H1 (cell line): Measurements from ENCODE around the gene CASZ1. TPM values are rescaled to one million over a fixed set of nuclear protein-coding genes. Genes with fewer than 3 reads are reported as not detected.

ENCODE experiments used
- CTCF ChIA-PET: fragments of 300-600 bp; sonication (Branson Sonifier 250); formaldehyde crosslinking; loops from one replicate; lab custom pipeline; 2021; ENCODE audit not compliant: partially characterized antibody; lab: Charles Lee
- POLR2A ChIA-PET: fragments of 300-600 bp; sonication (Branson Sonifier 250); formaldehyde crosslinking; loops from one replicate; lab custom pipeline; 2021; ENCODE audit warnings: inconsistent platforms; ENCODE audit not compliant: partially characterized antibody; lab: Charles Lee
- DNase-seq, 2 experiments: peaks; one replicate each; pipeline versions ENCODE4 v3.0.0 to v3.0.0-alpha.2; 2010 to 2022; ENCODE audit warnings: low spot score in 2 of 2, low read depth in 1 of 2, mixed read lengths in 1 of 2
- FAIRE-seq: peaks from 2 replicates; lab custom pipeline; 2011; peaks lifted over from hg19 to GRCh38; lab: Jason Lieb, UNC
- H2AFZ ChIP-seq: 2 replicates; pipeline ENCODE4 v1.8.1; 2012; ENCODE audit warnings: low read length, inconsistent platforms
- H2AK5ac ChIP-seq: 2 replicates; pipeline ENCODE4 v1.6.1; 2013; ENCODE audit warnings: low read depth, low read length
- H2BK120ac ChIP-seq: replicated peaks from 2 replicates; pipeline ENCODE3; 2013; ENCODE audit warnings: low read depth, low read length, inconsistent platforms
- H2BK12ac ChIP-seq: 2 replicates; pipeline ENCODE4 v1.6.1; 2013; ENCODE audit warnings: low read depth, low read length
- H2BK15ac ChIP-seq: 2 replicates; pipeline ENCODE4 v1.6.1; 2013; ENCODE audit warnings: low read length
- H2BK20ac ChIP-seq: 2 replicates; pipeline ENCODE4 v1.6.1; 2013; ENCODE audit warnings: low read length
- H2BK5ac ChIP-seq: 2 replicates; pipeline ENCODE4 v1.6.1; 2013; ENCODE audit warnings: low read depth, low read length
- H3K14ac ChIP-seq: 2 replicates; pipeline ENCODE4 v1.6.1; 2013; ENCODE audit warnings: inconsistent platforms; ENCODE audit not compliant: insufficient read length
- H3K18ac ChIP-seq: 2 replicates; pipeline ENCODE4 v1.6.1; 2013; ENCODE audit warnings: low read length; ENCODE audit errors: extremely low read depth
- H3K23ac ChIP-seq: 2 replicates; pipeline ENCODE4 v1.6.1; 2013; ENCODE audit warnings: inconsistent platforms; ENCODE audit not compliant: insufficient read length
- H3K23me2 ChIP-seq: 2 replicates; pipeline ENCODE4 v1.6.1; 2013; ENCODE audit warnings: low read depth, low read length
- H3K27ac ChIP-seq: 2 replicates; pipeline ENCODE4 v1.6.1; 2011; ENCODE audit warnings: low read depth, low read length, inconsistent platforms
- H3K27me3 ChIP-seq, 4 experiments: replicated peaks in 1 of 4; 1 replicate in 1 of 4; 2 replicates in 3 of 4; pipeline versions ENCODE4 v1.6.1 to v1.8.1; 2011 to 2013; ENCODE audit warnings: low read length in 3 of 4, mild to moderate bottlenecking in 3 of 4, inconsistent platforms in 2 of 4, mixed read lengths in 2 of 4, moderate library complexity in 1 of 4; ENCODE audit not compliant: control insufficient read depth in 3 of 4, insufficient read depth in 3 of 4; ENCODE audit errors: extremely low read depth in 1 of 4
- H3K36me3 ChIP-seq, 4 experiments: 2 replicates each; pipeline versions ENCODE4 v1.6.1 to v1.8.1; 2011 to 2013; ENCODE audit warnings: mild to moderate bottlenecking in 4 of 4, low read length in 3 of 4, moderate library complexity in 2 of 4, control low read depth in 1 of 4, inconsistent platforms in 1 of 4; ENCODE audit not compliant: insufficient read depth in 4 of 4, control insufficient read depth in 2 of 4
- H3K4ac ChIP-seq: replicated peaks from 2 replicates; pipeline ENCODE3; 2013; ENCODE audit warnings: low read length, low read depth, mixed read lengths, inconsistent platforms; ENCODE audit not compliant: insufficient read length
- H3K4me1 ChIP-seq, 4 experiments: replicated peaks in 1 of 4; 1 replicate in 1 of 4; 2 replicates in 3 of 4; pipeline versions ENCODE4 v1.6.1 to v1.8.1; 2011 to 2013; ENCODE audit warnings: low read length in 3 of 4, inconsistent platforms in 2 of 4, mixed read lengths in 1 of 4; ENCODE audit not compliant: insufficient read depth in 4 of 4, control insufficient read depth in 3 of 4
- H3K4me2 ChIP-seq, 2 experiments: 2 replicates each; pipeline versions ENCODE4 v1.6.1 to v1.8.1; 2011 to 2013; ENCODE audit warnings: low read depth in 2 of 2, low read length in 2 of 2, control low read depth in 1 of 2, inconsistent platforms in 1 of 2, mild to moderate bottlenecking in 1 of 2; ENCODE audit not compliant: insufficient read depth in 1 of 2
- H3K4me3 ChIP-seq, 4 experiments: fragments of 200-600, 300-600 bp in 1 of 4; sonication (generic), shearing (Covaris generic), sonication (Bioruptor Twin) in 1 of 4; 2 replicates each; pipeline versions ENCODE4 v1.5.1 to v1.8.1; 2011 to 2016; ENCODE audit warnings: low read length in 4 of 4, low read depth in 3 of 4, control low read depth in 2 of 4, inconsistent platforms in 2 of 4, mild to moderate bottlenecking in 2 of 4, mixed read lengths in 1 of 4, moderate library complexity in 1 of 4; ENCODE audit not compliant: insufficient read depth in 2 of 4; ENCODE audit errors: extremely low read depth in 1 of 4
- H3K56ac ChIP-seq: replicated peaks from 2 replicates; pipeline ENCODE3; 2013; ENCODE audit warnings: low read depth, mild to moderate bottlenecking, mixed read lengths, low read length, inconsistent platforms; ENCODE audit not compliant: insufficient read length
- H3K79me1 ChIP-seq: 2 replicates; pipeline ENCODE4 v1.6.1; 2013; ENCODE audit warnings: low read depth, low read length, control low read depth
- H3K79me2 ChIP-seq, 2 experiments: 2 replicates each; pipeline versions ENCODE4 v1.6.1 to v1.8.1; 2012 to 2013; ENCODE audit warnings: low read length in 2 of 2, mild to moderate bottlenecking in 2 of 2, inconsistent platforms in 1 of 2; ENCODE audit not compliant: insufficient read depth in 2 of 2, control insufficient read depth in 1 of 2
- H3K9ac ChIP-seq, 4 experiments: replicated peaks in 1 of 4; 1 replicate in 1 of 4; 2 replicates in 3 of 4; pipeline versions ENCODE4 v1.6.1 to v1.8.1; 2011 to 2013; ENCODE audit warnings: low read depth in 3 of 4, low read length in 3 of 4, control low read depth in 2 of 4, mild to moderate bottlenecking in 2 of 4, moderate library complexity in 2 of 4, inconsistent platforms in 1 of 4; ENCODE audit errors: extremely low read depth in 1 of 4
- H3K9me3 ChIP-seq, 2 experiments: 2 replicates each; pipeline versions ENCODE4 v1.6.1 to v1.8.1; 2012 to 2013; ENCODE audit warnings: mild to moderate bottlenecking in 2 of 2, moderate library complexity in 2 of 2, control low read depth in 1 of 2, inconsistent platforms in 1 of 2, low read depth in 1 of 2, low read length in 1 of 2, mixed read lengths in 1 of 2; ENCODE audit not compliant: insufficient read depth in 2 of 2
- H4K20me1 ChIP-seq, 2 experiments: replicated peaks in 1 of 2; 2 replicates each; pipeline versions ENCODE3 to v1.8.1; 2011 to 2013; ENCODE audit warnings: inconsistent platforms in 2 of 2, low read length in 2 of 2, mild to moderate bottlenecking in 1 of 2; ENCODE audit not compliant: insufficient read depth in 2 of 2, control insufficient read depth in 1 of 2
- H4K5ac ChIP-seq: 2 replicates; pipeline ENCODE4 v1.6.1; 2013; ENCODE audit warnings: low read length, low read depth, mixed read lengths, inconsistent platforms; ENCODE audit not compliant: insufficient read length
- H4K8ac ChIP-seq: 2 replicates; pipeline ENCODE4 v1.8.0; 2013; ENCODE audit warnings: mild to moderate bottlenecking, moderate library complexity, low read length, inconsistent platforms; ENCODE audit not compliant: insufficient read depth; ENCODE audit errors: extremely low read depth
- H4K91ac ChIP-seq: replicated peaks from 2 replicates; pipeline ENCODE3; 2013; ENCODE audit warnings: low read length, mixed read lengths, inconsistent platforms; ENCODE audit not compliant: insufficient read length
- ASH2L ChIP-seq: fragments of 200-600, 300-600 bp; sonication (generic); IDR thresholded peaks from one replicate; pipeline ENCODE4 v1.7.1; 2017; ENCODE audit warnings: low read length
- BACH1 ChIP-seq: IDR thresholded peaks from 2 replicates; pipeline ENCODE4 v1.6.1; 2012; ENCODE audit warnings: low read length, improper control_type of control experiment
- BCL11A ChIP-seq, 2 experiments: IDR thresholded peaks; one replicate each; pipeline ENCODE4 v1.6.1; 2011; ENCODE audit warnings: low read depth in 2 of 2, low read length in 2 of 2, mild to moderate bottlenecking in 2 of 2
- CEBPB ChIP-seq: IDR thresholded peaks from 2 replicates; pipeline ENCODE4 v1.6.1; 2012; ENCODE audit warnings: low read depth, low read length
- TCF12 ChIP-seq: IDR thresholded peaks from 2 replicates; pipeline ENCODE4 v1.6.1; 2011; ENCODE audit warnings: low read depth, mild to moderate bottlenecking, low read length
- YY1 ChIP-seq: IDR thresholded peaks from 2 replicates; pipeline ENCODE4 v1.6.1; 2011; ENCODE audit warnings: low read depth, mild to moderate bottlenecking, low read length
- WGBS, 2 experiments: shearing (Covaris generic) in 1 of 2; methylation state at CpG; one replicate each; pipeline versions ENCODE4 v1.1.6 to v1.1.7; 2013 to 2015; ENCODE audit warnings: low lambda C conversion rate in 2 of 2, mixed read lengths in 2 of 2, inconsistent platforms in 1 of 2, low coverage in 1 of 2, missing lambda C conversion rate in 1 of 2; ENCODE audit not compliant: insufficient replicate concordance in 2 of 2, insufficient coverage in 1 of 2, insufficient read length in 1 of 2; ENCODE audit errors: extremely low coverage in 1 of 2, missing lambda C conversion rate in 1 of 2; 5-methylcytosine and 5-hydroxymethylcytosine counted together
- polyA plus RNA-seq, 7 experiments: library from polyadenylated mRNA; depleted of rRNA in 3 of 7; stranded (reverse) in 5 of 7; unstranded in 2 of 7; fragments of >200 nt in 5 of 7; fragments of 200-250 nt in 2 of 7; gene quantifications; 1 replicate in 5 of 7; 2 replicates in 1 of 7; 4 replicates in 1 of 7; pipeline versions ENCODE4 v1.2.1 to v1.2.3, GENCODE V29; 2011 to 2013; ENCODE audit warnings: missing spikeins in 2 of 7, mixed read lengths in 2 of 7
- total RNA-seq: library from RNA; stranded (reverse); fragmentation: NEBNext Ultra II Directional; extraction: Animal tissue kit (Norgen Biotek cat#: 25700); gene quantifications from 2 replicates; pipeline ENCODE4 v1.2.1, GENCODE V29; 2021
- TF ChIP-seq, protein P1 (sequence below): IDR thresholded peaks from 2 replicates; pipeline ENCODE4 v1.6.1; 2012; ENCODE audit warnings: low read length, inconsistent platforms
- TF ChIP-seq, protein P2 (sequence below): IDR thresholded peaks from 2 replicates; pipeline ENCODE4 v1.6.1; 2012; ENCODE audit warnings: inconsistent platforms

CASZ1 gene
- total and polyA plus RNA-seq, 2 of the 8 experiments (the other 6 are each of a cell fraction or from before 2014, with no cell fraction given), result 4.4 to 7.7 TPM

DNA sequence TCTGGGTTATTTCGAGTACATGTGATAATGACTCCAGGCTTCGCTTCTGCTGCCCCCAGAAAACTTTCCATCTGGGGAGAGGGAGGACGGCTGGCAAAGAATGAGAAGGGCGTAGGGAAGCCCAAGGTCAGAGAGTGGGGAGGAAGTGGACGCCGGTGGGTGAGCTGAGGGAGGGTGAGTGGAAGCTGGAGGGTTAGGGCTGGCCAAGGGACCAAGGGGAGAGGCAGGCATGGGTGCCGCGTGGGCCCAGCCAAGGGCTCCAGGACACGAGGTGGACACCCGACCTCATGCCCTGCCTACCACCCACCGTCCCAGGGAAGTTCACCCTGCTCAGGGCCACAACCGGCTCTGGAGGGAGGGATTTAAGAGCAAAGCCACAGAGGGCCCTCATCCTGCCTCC lies 75.8 kb downstream of the CASZ1 start:
- Histone ChIP-seq H3K56ac (no peak overlapping the region), H2BK120ac (no peak overlapping the region), H2AK5ac (no peak overlapping the region), H3K9ac (no peak overlapping the region), H2BK20ac (no peak overlapping the region), H3K27ac (no peak overlapping the region), H3K4me2 (no peak overlapping the region), H4K8ac (no peak overlapping the region), H3K9me3 (no peaks in the 10 kb centered on the region), H4K91ac (no peak overlapping the region), H3K4me3 (no peak overlapping the region), H2BK5ac (no peak overlapping the region), H3K27me3 (no peaks in the 10 kb centered on the region; a peak in 2 of 7 replicates), H3K18ac (no peak overlapping the region; the same call in 1 of the 2 replicates), H4K5ac (no peak overlapping the region), H3K23me2 (peaks cover 2% of the 10 kb centered on the region; the same call in 1 of the 2 replicates), H2BK15ac (no peak overlapping the region), H3K23ac (no peak overlapping the region), H4K20me1 (peaks cover 0 to 2% of the 10 kb centered on the region in 2 experiments), H3K36me3 (no peaks in the 10 kb centered on the region), H2AFZ (no peak overlapping the region), H2BK12ac (no peak overlapping the region), H3K79me2 (no peaks in the 10 kb centered on the region), H3K4me1 (peaks cover 0 to 27% (median 13%) of the 10 kb centered on the region in 4 experiments; a peak in 6 of 7 replicates), H3K14ac (no peak overlapping the region), H3K4ac (no peak overlapping the region), H3K79me1 (no peaks in the 10 kb centered on the region)
- POLR2A ChIA-PET, result no interaction called here
- 81% methylated on average over 12 of the region's 12 CpGs; no CpG with 5 or more reads in 1 of the 2 experiments for WGBS, 2 experiments
- CTCF ChIA-PET, result interaction anchor here (1.3 to 1.6 kb wide), 2 partner anchors 10 to 189 kb away, joined by 4 to 6 read pairs; no protein-coding TSS in a partner anchor
- DNase-seq, result no peak
- FAIRE-seq, result no peak
- no peak for TF ChIP-seq BACH1
- TF ChIP-seq BCL11A (IDR thresholded peaks at IDR 0.05; ENCODE audit: low read depth in 2 of 2, low read length in 2 of 2), result no peak
- TF ChIP-seq, protein P1, sequence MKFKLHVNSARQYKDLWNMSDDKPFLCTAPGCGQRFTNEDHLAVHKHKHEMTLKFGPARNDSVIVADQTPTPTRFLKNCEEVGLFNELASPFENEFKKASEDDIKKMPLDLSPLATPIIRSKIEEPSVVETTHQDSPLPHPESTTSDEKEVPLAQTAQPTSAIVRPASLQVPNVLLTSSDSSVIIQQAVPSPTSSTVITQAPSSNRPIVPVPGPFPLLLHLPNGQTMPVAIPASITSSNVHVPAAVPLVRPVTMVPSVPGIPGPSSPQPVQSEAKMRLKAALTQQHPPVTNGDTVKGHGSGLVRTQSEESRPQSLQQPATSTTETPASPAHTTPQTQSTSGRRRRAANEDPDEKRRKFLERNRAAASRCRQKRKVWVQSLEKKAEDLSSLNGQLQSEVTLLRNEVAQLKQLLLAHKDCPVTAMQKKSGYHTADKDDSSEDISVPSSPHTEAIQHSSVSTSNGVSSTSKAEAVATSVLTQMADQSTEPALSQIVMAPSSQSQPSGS, result no peak
- no peak for TF ChIP-seq TCF12
- no peak for TF ChIP-seq ASH2L
- no peak for TF ChIP-seq CEBPB
- TF ChIP-seq YY1, result no peak
- TF ChIP-seq, protein P2, sequence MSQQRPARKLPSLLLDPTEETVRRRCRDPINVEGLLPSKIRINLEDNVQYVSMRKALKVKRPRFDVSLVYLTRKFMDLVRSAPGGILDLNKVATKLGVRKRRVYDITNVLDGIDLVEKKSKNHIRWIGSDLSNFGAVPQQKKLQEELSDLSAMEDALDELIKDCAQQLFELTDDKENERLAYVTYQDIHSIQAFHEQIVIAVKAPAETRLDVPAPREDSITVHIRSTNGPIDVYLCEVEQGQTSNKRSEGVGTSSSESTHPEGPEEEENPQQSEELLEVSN, result no peak
